GM12878 (cell line): ENCODE data around the gene TRIM38.

Experiments used
- CTCF ChIP-seq, 3 experiments: IDR thresholded peaks in 2 of 3; conservative IDR thresholded peaks in 1 of 3; 2 replicates each; pipeline ENCODE4 v1.5.1; 2011; ENCODE audit warnings: low read depth in 3 of 3, low read length in 3 of 3, mild to moderate bottlenecking in 3 of 3, control low read depth in 2 of 3, moderate library complexity in 2 of 3, inconsistent platforms in 1 of 3, mixed read lengths in 1 of 3; ENCODE audit not compliant: control insufficient read depth in 2 of 3, insufficient read depth in 1 of 3; ENCODE audit errors: extremely low read depth in 1 of 3
- PAX8 ChIP-seq: fragments of 450-650 bp; IDR thresholded peaks from 2 replicates; pipeline ENCODE4 v1.6.1; 2017; ENCODE audit warnings: mild to moderate bottlenecking, moderate library complexity
- POLR2A ChIP-seq: IDR thresholded peaks from 2 replicates; pipeline ENCODE4 v1.6.1; 2011; ENCODE audit warnings: low read depth, mild to moderate bottlenecking, low read length
- TCF7 ChIP-seq: IDR thresholded peaks from 2 replicates; pipeline ENCODE4 v1.6.1; 2014; ENCODE audit warnings: antibody characterized with exemption, borderline replicate concordance
- ZNF592 ChIP-seq: fragments of 450-650 bp; IDR thresholded peaks from 2 replicates; pipeline ENCODE4 v1.6.1; 2017; ENCODE audit warnings: mild to moderate bottlenecking, moderate library complexity

- TF ChIP-seq CTCF (IDR thresholded peaks at IDR 0.05 in 2 of 3, conservative IDR thresholded peaks at IDR 0.05 in 1 of 3; ENCODE audit: control insufficient read depth in 2 of 3, extremely low read depth in 1 of 3, insufficient read depth in 1 of 3, low read depth in 3 of 3, low read length in 3 of 3) (no peak), TCF7 (no peak), ZNF592 (no peak), PAX8 (no peak), POLR2A (no peak)
Observed at GRCh38 chr6:26016963-26017631, 54.5 kb downstream of the TRIM38 start.
